Measurements from ENCODE around the gene NDUFAB1.

GRCh38 chr16:23571895-23572294, 24.2 kb downstream of the NDUFAB1 start:
- no peak for TF ChIP-seq USF1 (CRISPR knock-in tag; IDR thresholded peaks at IDR 0.05)
- no peak for TF ChIP-seq USF2 (CRISPR knock-in tag; IDR thresholded peaks at IDR 0.05)
- no peak for TF ChIP-seq CTCF (IDR thresholded peaks at IDR 0.05)
- no peak for TF ChIP-seq NFYB (CRISPR knock-in tag; conservative IDR thresholded peaks at IDR 0.05; ENCODE audit: low read depth)
- TF ChIP-seq ZNF512 (CRISPR knock-in tag; IDR thresholded peaks at IDR 0.05; ENCODE audit: borderline replicate concordance): no peak
- no peak for TF ChIP-seq ZNF671 (CRISPR knock-in tag; IDR thresholded peaks at IDR 0.05)
- TF ChIP-seq KAT7 (CRISPR knock-in tag; IDR thresholded peaks at IDR 0.05; ENCODE audit: borderline replicate concordance): no peak
- no peak for TF ChIP-seq ZMAT4 (CRISPR knock-in tag; IDR thresholded peaks at IDR 0.05)
- no peak for TF ChIP-seq CBFB (CRISPR knock-in tag; IDR thresholded peaks at IDR 0.05; ENCODE audit: low read depth)

Measured in WTC11 (cell line).